Mesenchymal stem cell (in vitro differentiated cells and primary cell): ENCODE measurements around the gene EIF2D.

ENCODE experiments used
- DNase-seq: peaks from one replicate; pipeline ENCODE4 v3.0.0-alpha.2; 2013
- H2AFZ ChIP-seq: one replicate; pipeline ENCODE4 v1.6.1; 2013; ENCODE audit warnings: low read depth, mild to moderate bottlenecking, control low read depth, inconsistent platforms, low read length, moderate library complexity
- H2AK5ac ChIP-seq: 2 replicates; pipeline ENCODE4 v1.6.1; 2013; ENCODE audit warnings: low read length, moderate library complexity, mild to moderate bottlenecking, inconsistent platforms; ENCODE audit not compliant: severe bottlenecking
- H2BK120ac ChIP-seq: one replicate; pipeline ENCODE4 v1.6.1; 2013; ENCODE audit warnings: low read depth, mild to moderate bottlenecking, inconsistent platforms, low read length, moderate library complexity
- H2BK12ac ChIP-seq, 2 experiments: one replicate each; pipeline ENCODE4 v1.6.1; 2013; ENCODE audit warnings: inconsistent platforms in 2 of 2, low read length in 2 of 2, mild to moderate bottlenecking in 2 of 2, moderate library complexity in 2 of 2, control low read depth in 1 of 2
- H2BK15ac ChIP-seq: one replicate; pipeline ENCODE4 v1.6.1; 2013; ENCODE audit warnings: mild to moderate bottlenecking, low read depth, inconsistent platforms; ENCODE audit not compliant: poor library complexity, severe bottlenecking
- H2BK5ac ChIP-seq: 2 replicates; pipeline ENCODE4 v1.6.1; 2013; ENCODE audit warnings: low read depth, mild to moderate bottlenecking, low read length, control low read depth, inconsistent platforms; ENCODE audit not compliant: poor library complexity, severe bottlenecking
- H3K14ac ChIP-seq, 2 experiments: one replicate each; pipeline ENCODE4 v1.6.1; 2013; ENCODE audit warnings: inconsistent platforms in 2 of 2, low read length in 2 of 2, control low read depth in 1 of 2, mild to moderate bottlenecking in 1 of 2, moderate library complexity in 1 of 2
- H3K18ac ChIP-seq, 2 experiments: one replicate each; pipeline ENCODE4 v1.6.1; 2013; ENCODE audit warnings: inconsistent platforms in 2 of 2, low read length in 2 of 2, control low read depth in 1 of 2, low read depth in 1 of 2, mild to moderate bottlenecking in 1 of 2
- H3K23ac ChIP-seq, 2 experiments: one replicate each; pipeline ENCODE4 v1.6.1; 2013; ENCODE audit warnings: inconsistent platforms in 2 of 2, low read length in 2 of 2, mild to moderate bottlenecking in 2 of 2, moderate library complexity in 2 of 2, control low read depth in 1 of 2
- H3K27ac ChIP-seq: 2 replicates; pipeline ENCODE4 v1.5.1; 2013; ENCODE audit warnings: mild to moderate bottlenecking, moderate library complexity, low read length, control low read depth, inconsistent platforms; ENCODE audit not compliant: poor library complexity, severe bottlenecking
- H3K27me3 ChIP-seq, 2 experiments: 2 replicates each; pipeline versions ENCODE4 v1.6.1 to v1.7.0; 2013; ENCODE audit warnings: low read length in 2 of 2, mild to moderate bottlenecking in 2 of 2, moderate library complexity in 2 of 2, control low read depth in 1 of 2, inconsistent platforms in 1 of 2; ENCODE audit not compliant: control insufficient read depth in 1 of 2, insufficient read depth in 1 of 2
- H3K36me3 ChIP-seq, 2 experiments: 2 replicates each; pipeline versions ENCODE4 v1.6.1 to v1.7.0; 2013; ENCODE audit warnings: low read length in 2 of 2, control low read depth in 1 of 2, inconsistent platforms in 1 of 2, low read depth in 1 of 2, mild to moderate bottlenecking in 1 of 2; ENCODE audit not compliant: insufficient read depth in 2 of 2, control insufficient read depth in 1 of 2
- H3K4ac ChIP-seq, 2 experiments: one replicate each; pipeline ENCODE4 v1.6.1; 2013; ENCODE audit warnings: inconsistent platforms in 2 of 2, low read length in 2 of 2, mild to moderate bottlenecking in 2 of 2, moderate library complexity in 2 of 2, control low read depth in 1 of 2, low read depth in 1 of 2
- H3K4me1 ChIP-seq: 2 replicates; pipeline ENCODE4 v1.6.1; 2013; ENCODE audit warnings: low read depth, low read length, control low read depth; ENCODE audit not compliant: control insufficient read depth, insufficient read depth
- H3K4me2 ChIP-seq: 2 replicates; pipeline ENCODE4 v1.6.1; 2013; ENCODE audit warnings: low read length, mild to moderate bottlenecking, inconsistent platforms; ENCODE audit not compliant: poor library complexity, severe bottlenecking
- H3K4me3 ChIP-seq, 2 experiments: 2 replicates each; pipeline versions ENCODE4 v1.5.1 to v1.7.0; 2013; ENCODE audit warnings: low read length in 2 of 2, mild to moderate bottlenecking in 2 of 2, control low read depth in 1 of 2, low read depth in 1 of 2; ENCODE audit not compliant: insufficient read depth in 1 of 2
- H3K79me1 ChIP-seq: replicated peaks from 2 replicates; pipeline ENCODE4 v1.6.1; 2013; ENCODE audit warnings: mild to moderate bottlenecking, control low read depth, low read length, inconsistent platforms; ENCODE audit not compliant: poor library complexity, severe bottlenecking
- H3K9ac ChIP-seq: 2 replicates; pipeline ENCODE4 v1.7.0; 2013; ENCODE audit warnings: mild to moderate bottlenecking, low read length, moderate library complexity
- H3K9me3 ChIP-seq: 2 replicates; pipeline ENCODE4 v1.7.0; 2013; ENCODE audit warnings: mild to moderate bottlenecking, low read length; ENCODE audit not compliant: control insufficient read depth
- H4K8ac ChIP-seq: one replicate; pipeline ENCODE4 v1.6.1; 2013; ENCODE audit warnings: inconsistent platforms, mild to moderate bottlenecking, low read length, moderate library complexity
- H4K91ac ChIP-seq: one replicate; pipeline ENCODE4 v1.6.1; 2013; ENCODE audit warnings: mild to moderate bottlenecking, low read length, inconsistent platforms
- WGBS: methylation state at CpG from one replicate; pipeline ENCODE4 v1.1.7; 2013; ENCODE audit warnings: mixed read lengths; 5-methylcytosine and 5-hydroxymethylcytosine counted together

The EIF2D gene

GRCh38 chr1:206556750-206557635, 55.3 kb downstream of the EIF2D start:
- Histone ChIP-seq H3K4me1 (peaks cover 13% of the 10 kb centered on the region), H2BK5ac (no peak overlapping the region), H3K9ac (peak overlapping the region; percentile 52), H3K9me3 (no peaks in the 10 kb centered on the region), H3K4me2 (peak overlapping the region; percentile 99), H4K91ac (no peak overlapping the region), H3K36me3 (no peaks in the 10 kb centered on the region), H3K4ac (no peak overlapping the region), H2AFZ (peak overlapping the region; percentile 79), H2BK12ac (no peak overlapping the region), H3K27ac (no peak overlapping the region), H2BK15ac (no peak overlapping the region), H4K8ac (no peak overlapping the region), H2AK5ac (no peak overlapping the region), H3K14ac (no peak overlapping the region), H3K18ac (no peak overlapping the region), H2BK120ac (no peak overlapping the region), H3K27me3 (peaks cover 0 to 49% of the 10 kb centered on the region in 2 experiments), H3K23ac (no peak overlapping the region), H3K4me3 (peak overlapping the region; percentile 52 to 73), H3K79me1 (no peaks in the 10 kb centered on the region)
- peak; percentile 61 for DNase-seq
- 1% methylated on average over 56 of the region's 67 CpGs for WGBS

GRCh38 chr1:206556047-206556749, 56.1 kb downstream of the EIF2D start:
- H3K4me1 ChIP-seq, result peaks cover 13% of the 10 kb centered on the region
- no peak overlapping the region for H3K4ac ChIP-seq
- no peaks in the 10 kb centered on the region for H3K36me3 ChIP-seq
- no peak overlapping the region for H2BK12ac ChIP-seq
- H4K8ac ChIP-seq, result no peak overlapping the region
- peak overlapping the region; percentile 65 for H2BK15ac ChIP-seq
- no peaks in the 10 kb centered on the region for H3K9me3 ChIP-seq
- DNase-seq, result no peak
- no peak overlapping the region for H3K27ac ChIP-seq
- no peak overlapping the region for H2BK120ac ChIP-seq
- no peak overlapping the region for H3K18ac ChIP-seq
- no peak overlapping the region for H2BK5ac ChIP-seq
- H2AFZ ChIP-seq, result no peak overlapping the region
- H2AK5ac ChIP-seq, result no peak overlapping the region
- no peak overlapping the region for H3K14ac ChIP-seq
- H3K79me1 ChIP-seq, result no peaks in the 10 kb centered on the region
- H3K4me3 ChIP-seq, result no peak overlapping the region
- WGBS, result 85% methylated on average over 7 of the region's 7 CpGs
- no peak overlapping the region for H3K9ac ChIP-seq
- no peak overlapping the region for H4K91ac ChIP-seq
- H3K23ac ChIP-seq, result no peak overlapping the region
- H3K27me3 ChIP-seq, result peaks cover 0 to 57% of the 10 kb centered on the region in 2 experiments
- H3K4me2 ChIP-seq, result no peak overlapping the region

- Histone ChIP-seq H2AK5ac (no peak overlapping the region), H3K9me3 (no peaks in the 10 kb centered on the region), H4K8ac (no peak overlapping the region), H3K9ac (no peak overlapping the region), H2BK12ac (no peak overlapping the region), H3K79me1 (no peaks in the 10 kb centered on the region), H2BK15ac (no peak overlapping the region), H3K23ac (no peak overlapping the region), H3K27ac (no peak overlapping the region), H3K14ac (no peak overlapping the region), H3K4me3 (peak overlapping the region in 1 of 2 experiments; percentile 20), H4K91ac (no peak overlapping the region), H2BK5ac (no peak overlapping the region), H3K18ac (peak overlapping the region in 1 of 2 experiments; percentile 32), H2BK120ac (no peak overlapping the region), H3K27me3 (peaks cover 0 to 64% of the 10 kb centered on the region in 2 experiments), H2AFZ (no peak overlapping the region), H3K4me2 (no peak overlapping the region), H3K4ac (no peak overlapping the region), H3K4me1 (peaks cover 13% of the 10 kb centered on the region), H3K36me3 (no peaks in the 10 kb centered on the region)
- no peak for DNase-seq
- WGBS, result 68% methylated on average over 10 of the region's 10 CpGs
These were observed 56.8 kb downstream of the EIF2D start for GRCh38 chr1:206555473-206555935.
